GM12872 (cell line): ENCODE data around the gene IFIT1.

Source experiments
- TF ChIP-seq, protein P1 (sequence below): IDR thresholded peaks from 3 replicates; pipeline ENCODE4 v1.5.1; 2011; ENCODE audit warnings: low read depth, mild to moderate bottlenecking, low read length, moderate library complexity; ENCODE audit not compliant: insufficient read depth

The IFIT1 gene

DNA sequence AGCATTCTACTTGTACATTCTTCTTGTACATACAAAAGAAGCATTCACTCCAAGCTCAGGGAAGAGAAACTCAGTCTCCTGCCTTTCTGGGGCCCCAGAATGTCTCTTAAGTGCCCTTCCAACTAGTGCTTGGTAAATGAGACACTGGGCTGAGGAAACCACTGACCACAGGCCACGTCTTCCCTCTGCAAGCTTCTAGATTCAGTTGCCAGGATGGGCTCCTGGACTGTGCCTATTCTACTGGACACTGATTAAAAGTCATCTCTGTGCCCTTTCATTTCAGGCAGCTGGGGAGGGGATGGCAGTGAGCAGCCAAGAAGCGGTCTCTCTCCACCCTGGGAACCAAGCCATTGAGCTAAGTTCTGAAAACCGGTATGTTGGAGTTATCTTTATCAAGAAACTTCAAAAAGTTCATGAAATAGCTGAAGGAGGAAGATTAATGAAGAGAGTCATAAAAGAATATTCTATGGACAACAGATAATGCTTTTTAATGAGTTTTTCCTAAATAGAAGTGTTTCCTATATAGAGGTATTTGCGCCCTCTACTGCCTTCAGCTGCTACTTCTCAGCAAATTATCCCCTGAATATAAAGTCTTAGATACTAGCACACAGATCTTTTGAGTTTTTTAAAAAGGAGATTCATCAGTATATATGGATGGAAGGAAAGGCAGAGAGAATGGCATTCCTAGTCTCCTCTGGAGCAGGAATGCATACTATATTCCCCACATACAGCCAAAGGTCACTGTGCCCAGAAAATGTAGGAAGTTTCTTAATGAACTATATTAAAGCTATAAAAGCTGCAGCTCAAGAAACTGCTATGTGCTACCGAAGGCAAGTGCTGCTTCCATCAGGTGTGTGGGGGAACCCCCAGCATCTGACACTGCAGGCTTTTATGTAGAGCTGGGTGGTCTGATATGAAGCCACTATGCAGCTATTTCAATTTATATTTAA lies 23.0 kb upstream of the IFIT1 start:
- TF ChIP-seq, protein P1, sequence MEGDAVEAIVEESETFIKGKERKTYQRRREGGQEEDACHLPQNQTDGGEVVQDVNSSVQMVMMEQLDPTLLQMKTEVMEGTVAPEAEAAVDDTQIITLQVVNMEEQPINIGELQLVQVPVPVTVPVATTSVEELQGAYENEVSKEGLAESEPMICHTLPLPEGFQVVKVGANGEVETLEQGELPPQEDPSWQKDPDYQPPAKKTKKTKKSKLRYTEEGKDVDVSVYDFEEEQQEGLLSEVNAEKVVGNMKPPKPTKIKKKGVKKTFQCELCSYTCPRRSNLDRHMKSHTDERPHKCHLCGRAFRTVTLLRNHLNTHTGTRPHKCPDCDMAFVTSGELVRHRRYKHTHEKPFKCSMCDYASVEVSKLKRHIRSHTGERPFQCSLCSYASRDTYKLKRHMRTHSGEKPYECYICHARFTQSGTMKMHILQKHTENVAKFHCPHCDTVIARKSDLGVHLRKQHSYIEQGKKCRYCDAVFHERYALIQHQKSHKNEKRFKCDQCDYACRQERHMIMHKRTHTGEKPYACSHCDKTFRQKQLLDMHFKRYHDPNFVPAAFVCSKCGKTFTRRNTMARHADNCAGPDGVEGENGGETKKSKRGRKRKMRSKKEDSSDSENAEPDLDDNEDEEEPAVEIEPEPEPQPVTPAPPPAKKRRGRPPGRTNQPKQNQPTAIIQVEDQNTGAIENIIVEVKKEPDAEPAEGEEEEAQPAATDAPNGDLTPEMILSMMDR = peak; percentile 61

GRCh38 chr10:89371079-89371478 lies 21.3 kb upstream of the IFIT1 start:
- TF ChIP-seq, protein P1 = no peak

DNA sequence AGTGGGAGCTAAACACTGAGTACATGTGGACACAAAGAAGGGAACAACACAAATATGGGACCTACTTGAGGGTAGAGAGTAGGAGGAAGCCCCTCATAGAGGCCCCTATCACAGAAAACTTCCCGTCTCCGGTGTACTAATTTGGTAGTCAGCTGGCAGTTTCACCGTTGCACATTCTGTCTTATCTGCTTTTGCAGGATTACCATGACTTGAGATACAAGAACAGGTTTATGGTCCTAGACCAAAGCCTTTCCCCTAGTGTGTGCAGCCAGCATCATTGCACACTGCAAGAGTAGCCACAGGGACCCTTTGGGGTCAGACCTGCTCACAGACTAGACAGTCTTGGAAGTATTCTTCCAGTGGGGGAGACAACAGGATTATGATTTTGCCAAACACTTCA lies 20.4 kb upstream of the IFIT1 start:
- TF ChIP-seq, protein P1 = no peak

GRCh38 chr10:89373916-89374711 lies 18.3 kb upstream of the IFIT1 start:
- TF ChIP-seq, protein P1 = no peak

DNA sequence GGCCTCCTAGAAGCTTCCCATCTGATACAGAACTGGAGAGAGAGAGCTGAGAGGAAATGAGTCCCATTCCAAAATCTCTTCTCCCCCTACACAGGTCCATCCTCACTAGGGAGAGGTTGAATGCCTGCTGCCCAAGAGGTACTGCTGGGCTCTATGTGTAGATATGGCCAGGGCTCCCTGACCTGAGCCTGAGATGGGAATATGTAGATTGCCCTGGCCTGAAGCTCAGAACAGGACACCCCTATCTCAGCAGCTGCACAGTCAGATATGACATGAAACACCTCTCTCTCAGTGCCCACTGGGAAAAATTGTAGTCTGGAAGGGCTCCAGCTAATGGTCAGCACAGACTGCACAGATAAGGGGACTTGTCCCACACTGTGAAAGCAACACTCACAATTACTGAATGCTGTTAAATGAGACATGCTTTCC lies 17.7 kb upstream of the IFIT1 start:
- TF ChIP-seq, protein P1 = no peak

- TF ChIP-seq, protein P1 = no peak
Measured at GRCh38 chr10:89377705-89378637, 14.5 kb upstream of the IFIT1 start, which contains the start of gene IFIT1B. Gene IFIT1B, plus strand, starts transcription at chr10:89378056. Its CDS starts 80 bp downstream, at chr10:89378136.

GRCh38 chr10:89379103-89379502 lies 13.3 kb upstream of the IFIT1 start:
- TF ChIP-seq, protein P1 = no peak
